ENCODE data around the gene WWOX.

The WWOX gene

DNA sequence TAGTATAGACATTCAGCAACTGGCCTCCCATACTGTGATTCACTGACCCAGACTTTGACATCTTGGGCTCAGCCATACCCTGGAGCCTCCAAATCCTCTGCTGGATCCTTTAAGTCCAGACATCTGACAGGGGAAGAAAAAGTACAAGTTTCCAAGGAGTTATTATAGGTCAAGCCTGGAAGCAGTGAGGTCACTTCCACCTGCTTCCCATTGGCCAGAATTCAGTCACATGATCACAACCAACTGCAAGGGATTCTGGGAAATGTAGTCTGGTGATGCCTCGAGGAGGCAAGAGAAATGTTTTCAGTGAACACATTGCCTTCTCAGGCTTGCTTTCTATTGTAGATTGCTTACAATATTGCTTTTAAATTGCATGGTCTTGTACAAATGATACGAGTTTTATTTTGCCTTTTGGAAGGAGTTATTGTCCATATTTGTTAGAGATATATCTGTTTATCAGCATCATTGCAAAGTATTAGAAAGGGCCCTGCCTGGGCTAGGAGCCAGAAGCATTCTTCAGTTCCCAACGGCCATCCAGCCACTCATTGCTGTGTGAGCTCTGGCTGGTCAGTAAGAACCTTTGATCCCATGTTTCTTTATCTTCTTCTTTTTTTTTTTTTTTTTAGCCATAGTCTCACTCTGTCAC is 696.9 kb downstream of the WWOX start:
- H3K27me3 ChIP-seq (ENCODE audit: control insufficient read depth in 2 of 2, insufficient read depth in 2 of 2, low read length in 2 of 2): no peaks in the 10 kb centered on the region
- H3K4me1 ChIP-seq (ENCODE audit: control insufficient read depth in 2 of 2, insufficient read depth in 2 of 2, low read length in 2 of 2): no peaks in the 10 kb centered on the region
- no peaks in the 10 kb centered on the region for H3K9me3 ChIP-seq (ENCODE audit: control insufficient read depth in 2 of 2, low read length in 2 of 2)
- peak overlapping the region in 1 of 2 donors; percentile 37 for H3K4me3 ChIP-seq (ENCODE audit: low read length in 2 of 2)
- no peaks in the 10 kb centered on the region for H3K36me3 ChIP-seq (ENCODE audit: control insufficient read depth in 2 of 2, insufficient read depth in 2 of 2, low read length in 2 of 2)
- H3K27ac ChIP-seq (ENCODE audit: low read depth in 2 of 2, low read length in 2 of 2): no peak overlapping the region
- no peak overlapping the region for H3K9ac ChIP-seq (ENCODE audit: low read depth in 1 of 2, low read length in 2 of 2)

DNA sequence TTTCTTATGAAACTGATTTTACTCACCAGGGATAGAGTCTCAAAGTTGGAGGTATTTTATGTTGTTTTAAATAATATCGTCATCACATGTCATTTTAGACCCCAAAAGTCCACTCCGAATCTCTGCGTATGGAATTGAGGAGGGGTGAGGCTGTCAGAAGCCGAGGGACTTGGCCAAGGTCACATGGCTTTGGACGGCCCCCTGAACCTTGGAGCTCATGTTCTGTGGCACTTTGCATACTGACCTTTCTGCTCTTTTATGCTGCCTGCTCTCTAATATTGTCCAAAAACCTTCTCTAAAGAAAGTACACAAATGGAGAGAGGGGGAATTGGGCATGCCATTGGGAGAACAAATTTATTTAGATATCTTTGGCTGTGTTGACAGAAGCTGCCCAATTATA is 700.0 kb downstream of the WWOX start:
- H3K27me3 ChIP-seq (ENCODE audit: control insufficient read depth in 2 of 2, insufficient read depth in 2 of 2, low read length in 2 of 2): no peaks in the 10 kb centered on the region
- no peak overlapping the region for H3K4me3 ChIP-seq (ENCODE audit: low read length in 2 of 2)
- no peak overlapping the region for H3K27ac ChIP-seq (ENCODE audit: low read depth in 2 of 2, low read length in 2 of 2)
- H3K36me3 ChIP-seq (ENCODE audit: control insufficient read depth in 2 of 2, insufficient read depth in 2 of 2, low read length in 2 of 2): no peaks in the 10 kb centered on the region
- no peaks in the 10 kb centered on the region for H3K4me1 ChIP-seq (ENCODE audit: control insufficient read depth in 2 of 2, insufficient read depth in 2 of 2, low read length in 2 of 2)
- no peaks in the 10 kb centered on the region for H3K9me3 ChIP-seq (ENCODE audit: control insufficient read depth in 2 of 2, low read length in 2 of 2)
- no peak overlapping the region for H3K9ac ChIP-seq (ENCODE audit: low read depth in 1 of 2, low read length in 2 of 2)

DNA sequence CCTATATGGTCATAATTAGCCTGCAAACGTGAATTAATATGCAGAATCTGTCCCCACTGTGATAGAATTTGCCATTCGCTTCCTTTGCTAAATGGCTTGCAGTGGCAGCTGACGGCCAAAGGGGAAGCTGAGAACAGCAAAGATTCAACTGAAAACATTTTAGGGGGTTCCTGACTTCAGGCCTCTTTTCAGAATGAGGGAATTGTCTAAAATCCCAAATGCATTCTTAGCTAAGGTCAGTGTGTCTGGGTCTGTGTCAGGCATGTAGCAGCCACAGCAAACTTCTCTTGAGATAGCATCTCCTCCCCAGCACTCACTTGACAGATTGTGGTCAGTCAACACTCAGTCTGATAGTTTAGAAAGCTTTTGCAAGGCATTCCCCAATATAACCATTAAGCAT is 701.1 kb downstream of the WWOX start:
- H3K9me3 ChIP-seq (ENCODE audit: control insufficient read depth in 2 of 2, low read length in 2 of 2): no peaks in the 10 kb centered on the region
- no peak overlapping the region for H3K27ac ChIP-seq (ENCODE audit: low read depth in 2 of 2, low read length in 2 of 2)
- no peak overlapping the region for H3K4me3 ChIP-seq (ENCODE audit: low read length in 2 of 2)
- H3K36me3 ChIP-seq (ENCODE audit: control insufficient read depth in 2 of 2, insufficient read depth in 2 of 2, low read length in 2 of 2): no peaks in the 10 kb centered on the region
- H3K27me3 ChIP-seq (ENCODE audit: control insufficient read depth in 2 of 2, insufficient read depth in 2 of 2, low read length in 2 of 2): no peaks in the 10 kb centered on the region
- no peaks in the 10 kb centered on the region for H3K4me1 ChIP-seq (ENCODE audit: control insufficient read depth in 2 of 2, insufficient read depth in 2 of 2, low read length in 2 of 2)
- H3K9ac ChIP-seq (ENCODE audit: low read depth in 1 of 2, low read length in 2 of 2): no peak overlapping the region

DNA sequence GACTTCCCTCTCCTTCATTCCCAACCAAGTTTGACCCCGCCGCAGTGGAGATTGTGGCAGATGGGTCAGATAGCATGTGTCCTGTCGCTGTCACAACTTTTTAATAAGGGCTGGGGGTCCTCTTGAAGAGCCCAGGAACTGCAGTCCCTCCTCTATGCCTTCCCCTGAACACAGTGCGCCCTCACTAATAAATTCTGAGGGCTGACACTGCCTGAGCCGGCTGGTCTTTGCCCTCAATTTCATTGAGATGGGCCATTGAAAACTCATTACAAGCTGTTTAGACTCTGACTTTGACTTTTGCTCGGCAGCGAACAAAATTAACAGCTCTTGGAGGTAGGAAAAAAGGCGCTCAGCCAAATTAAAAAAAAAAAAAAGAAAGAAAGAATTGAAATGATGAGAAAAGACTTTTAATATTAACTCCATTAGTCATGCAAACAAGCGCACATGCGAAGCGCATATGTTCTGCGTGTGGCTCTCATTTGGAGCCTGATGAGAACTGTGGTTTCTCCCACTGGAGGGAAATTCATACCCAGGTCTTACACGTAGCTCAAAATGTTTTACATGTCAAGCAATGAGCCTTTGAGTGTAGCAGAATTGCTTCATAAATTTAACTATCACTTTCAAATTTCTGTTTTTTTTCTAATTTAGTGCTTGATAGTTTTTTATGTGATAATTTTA is 704.7 kb downstream of the WWOX start:
- no peaks in the 10 kb centered on the region for H3K27me3 ChIP-seq (ENCODE audit: control insufficient read depth in 2 of 2, insufficient read depth in 2 of 2, low read length in 2 of 2)
- H3K4me1 ChIP-seq (ENCODE audit: control insufficient read depth in 2 of 2, insufficient read depth in 2 of 2, low read length in 2 of 2): no peaks in the 10 kb centered on the region
- no peaks in the 10 kb centered on the region for H3K36me3 ChIP-seq (ENCODE audit: control insufficient read depth in 2 of 2, insufficient read depth in 2 of 2, low read length in 2 of 2)
- H3K9me3 ChIP-seq (ENCODE audit: control insufficient read depth in 2 of 2, low read length in 2 of 2): no peaks in the 10 kb centered on the region
- H3K9ac ChIP-seq (ENCODE audit: low read depth in 1 of 2, low read length in 2 of 2): no peak overlapping the region
- no peak overlapping the region for H3K27ac ChIP-seq (ENCODE audit: low read depth in 2 of 2, low read length in 2 of 2)
- no peak overlapping the region for H3K4me3 ChIP-seq (ENCODE audit: low read length in 2 of 2)

DNA sequence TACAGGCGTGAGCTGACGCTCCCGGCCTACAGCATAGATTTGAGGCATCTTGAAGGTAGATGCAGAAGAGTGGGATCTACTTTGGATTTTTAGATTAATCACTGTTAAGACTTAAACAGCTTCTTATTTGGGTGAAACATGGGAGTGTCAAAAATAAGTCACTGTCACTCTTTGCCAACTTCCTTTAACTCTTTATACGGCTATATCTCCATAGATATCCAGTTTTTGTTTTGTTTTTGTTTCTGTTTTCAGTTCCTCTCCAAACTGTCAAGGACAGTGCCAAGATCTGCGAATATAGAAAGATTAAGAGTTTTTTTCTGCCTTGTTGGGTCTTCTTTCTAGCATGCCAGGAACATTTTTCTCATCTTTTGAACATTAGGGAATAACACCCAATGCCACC is 706.1 kb downstream of the WWOX start:
- Histone ChIP-seq H3K4me3 (ENCODE audit: low read length in 2 of 2) (no peak overlapping the region), H3K4me1 (ENCODE audit: control insufficient read depth in 2 of 2, insufficient read depth in 2 of 2, low read length in 2 of 2) (no peaks in the 10 kb centered on the region), H3K36me3 (ENCODE audit: control insufficient read depth in 2 of 2, insufficient read depth in 2 of 2, low read length in 2 of 2) (no peaks in the 10 kb centered on the region), H3K27ac (ENCODE audit: low read depth in 2 of 2, low read length in 2 of 2) (no peak overlapping the region), H3K9me3 (ENCODE audit: control insufficient read depth in 2 of 2, low read length in 2 of 2) (no peaks in the 10 kb centered on the region), H3K27me3 (ENCODE audit: control insufficient read depth in 2 of 2, insufficient read depth in 2 of 2, low read length in 2 of 2) (no peaks in the 10 kb centered on the region), H3K9ac (ENCODE audit: low read depth in 1 of 2, low read length in 2 of 2) (no peak overlapping the region)

DNA sequence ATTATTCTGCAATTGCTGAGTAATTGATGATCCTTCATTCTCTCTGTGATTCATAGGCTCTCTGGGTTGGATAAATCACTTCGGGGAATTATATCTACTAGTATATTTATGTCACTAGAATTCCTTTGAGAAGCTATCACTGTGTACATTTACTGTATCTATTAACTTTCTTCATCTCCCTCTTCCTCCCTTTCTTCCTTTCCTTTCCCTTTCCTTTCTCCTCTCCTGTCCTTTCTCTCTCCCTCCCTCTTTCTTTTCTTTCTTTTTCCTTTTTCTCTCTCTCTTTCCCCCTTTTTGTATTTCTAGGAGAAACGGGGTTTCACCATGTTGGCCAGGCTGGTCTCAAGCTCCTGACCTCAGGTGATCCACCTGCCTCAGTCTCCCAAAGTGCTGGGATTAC is 711.8 kb downstream of the WWOX start:
- H3K36me3 ChIP-seq (ENCODE audit: control insufficient read depth in 2 of 2, insufficient read depth in 2 of 2, low read length in 2 of 2): no peaks in the 10 kb centered on the region
- H3K27ac ChIP-seq (ENCODE audit: low read depth in 2 of 2, low read length in 2 of 2): no peak overlapping the region
- no peak overlapping the region for H3K4me3 ChIP-seq (ENCODE audit: low read length in 2 of 2)
- no peaks in the 10 kb centered on the region for H3K9me3 ChIP-seq (ENCODE audit: control insufficient read depth in 2 of 2, low read length in 2 of 2)
- H3K9ac ChIP-seq (ENCODE audit: low read depth in 1 of 2, low read length in 2 of 2): no peak overlapping the region
- no peaks in the 10 kb centered on the region for H3K27me3 ChIP-seq (ENCODE audit: control insufficient read depth in 2 of 2, insufficient read depth in 2 of 2, low read length in 2 of 2)
- H3K4me1 ChIP-seq (ENCODE audit: control insufficient read depth in 2 of 2, insufficient read depth in 2 of 2, low read length in 2 of 2): no peaks in the 10 kb centered on the region

DNA sequence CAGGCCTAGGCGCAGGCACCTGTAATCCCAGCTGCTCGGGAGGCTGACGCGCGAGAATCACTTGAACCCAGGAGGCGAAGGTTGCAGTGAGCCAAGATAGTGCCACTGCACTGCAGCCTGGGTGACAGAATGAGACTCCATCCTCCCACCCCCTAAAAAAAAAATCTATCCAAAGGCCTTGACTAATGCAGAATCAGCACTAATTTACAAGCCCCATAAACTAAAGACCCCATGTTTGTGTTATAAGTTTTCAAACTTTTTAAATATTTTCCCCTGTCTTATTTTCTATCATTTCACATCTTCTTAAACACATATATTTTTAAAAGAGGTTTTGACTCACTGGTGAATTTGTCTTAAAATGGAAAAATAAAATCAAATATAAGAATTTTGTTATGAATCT is 713.1 kb downstream of the WWOX start:
- Histone ChIP-seq H3K27ac (ENCODE audit: low read depth in 2 of 2, low read length in 2 of 2) (no peak overlapping the region), H3K9ac (ENCODE audit: low read depth in 1 of 2, low read length in 2 of 2) (no peak overlapping the region), H3K4me1 (ENCODE audit: control insufficient read depth in 2 of 2, insufficient read depth in 2 of 2, low read length in 2 of 2) (no peaks in the 10 kb centered on the region), H3K27me3 (ENCODE audit: control insufficient read depth in 2 of 2, insufficient read depth in 2 of 2, low read length in 2 of 2) (no peaks in the 10 kb centered on the region), H3K9me3 (ENCODE audit: control insufficient read depth in 2 of 2, low read length in 2 of 2) (no peaks in the 10 kb centered on the region), H3K36me3 (ENCODE audit: control insufficient read depth in 2 of 2, insufficient read depth in 2 of 2, low read length in 2 of 2) (no peaks in the 10 kb centered on the region), H3K4me3 (ENCODE audit: low read length in 2 of 2) (no peak overlapping the region)

DNA sequence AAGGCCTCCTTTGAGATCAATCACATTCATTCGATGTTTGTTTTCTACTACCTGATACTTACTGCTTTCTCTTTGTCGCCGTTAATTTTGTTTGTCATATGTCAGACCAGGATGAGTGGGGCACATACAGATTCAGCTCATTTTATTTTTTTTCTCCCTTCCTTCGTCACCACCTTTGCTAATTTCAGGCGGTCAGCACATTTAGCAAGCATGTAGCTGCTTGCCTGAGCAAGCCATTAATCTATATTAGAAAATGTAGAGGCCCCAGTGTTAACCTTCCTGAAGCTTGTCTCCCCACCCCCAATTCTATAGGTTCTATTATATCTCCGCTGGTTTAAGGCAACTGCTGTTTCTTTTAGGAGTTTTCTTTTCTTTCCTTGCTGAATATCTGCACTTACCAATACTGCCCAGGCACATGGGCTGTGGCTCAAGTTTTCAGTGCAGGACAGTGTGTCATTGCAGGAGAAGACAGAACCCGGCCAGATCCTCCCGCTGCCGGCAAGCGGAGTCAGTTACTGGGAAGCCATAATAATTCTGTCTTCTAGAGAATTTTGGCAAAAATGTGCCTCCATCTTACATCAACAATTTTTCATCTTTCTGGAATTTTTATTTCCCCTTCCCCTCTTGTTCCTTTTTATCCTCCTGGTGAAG is 714.3 kb downstream of the WWOX start:
- no peaks in the 10 kb centered on the region for H3K4me1 ChIP-seq (ENCODE audit: control insufficient read depth in 2 of 2, insufficient read depth in 2 of 2, low read length in 2 of 2)
- H3K4me3 ChIP-seq (ENCODE audit: low read length in 2 of 2): no peak overlapping the region
- H3K9me3 ChIP-seq (ENCODE audit: control insufficient read depth in 2 of 2, low read length in 2 of 2): no peaks in the 10 kb centered on the region
- H3K9ac ChIP-seq (ENCODE audit: low read depth in 1 of 2, low read length in 2 of 2): no peak overlapping the region
- no peaks in the 10 kb centered on the region for H3K36me3 ChIP-seq (ENCODE audit: control insufficient read depth in 2 of 2, insufficient read depth in 2 of 2, low read length in 2 of 2)
- H3K27ac ChIP-seq (ENCODE audit: low read depth in 2 of 2, low read length in 2 of 2): no peak overlapping the region
- no peaks in the 10 kb centered on the region for H3K27me3 ChIP-seq (ENCODE audit: control insufficient read depth in 2 of 2, insufficient read depth in 2 of 2, low read length in 2 of 2)

DNA sequence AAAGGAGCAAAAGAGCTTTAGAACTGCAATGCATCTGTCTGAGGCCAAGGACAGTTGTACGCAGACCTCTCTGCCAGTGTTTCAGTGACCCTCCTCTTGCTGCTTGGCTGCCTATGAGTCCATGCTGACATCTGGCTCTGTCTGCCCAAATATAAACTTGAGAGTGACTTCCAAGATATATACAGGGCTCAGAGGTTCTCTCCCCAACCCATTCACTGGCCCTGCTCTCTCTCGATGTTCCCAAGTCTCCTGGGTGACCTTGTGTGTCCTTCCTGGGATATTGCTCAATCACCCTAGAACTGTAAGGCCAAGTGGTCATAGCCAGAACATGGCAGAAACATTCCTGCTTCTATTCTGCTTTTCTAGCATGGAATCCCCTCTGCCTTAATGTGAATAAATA is 716.3 kb downstream of the WWOX start:
- no peaks in the 10 kb centered on the region for H3K9me3 ChIP-seq (ENCODE audit: control insufficient read depth in 2 of 2, low read length in 2 of 2)
- H3K9ac ChIP-seq (ENCODE audit: low read depth in 1 of 2, low read length in 2 of 2): no peak overlapping the region
- no peak overlapping the region for H3K4me3 ChIP-seq (ENCODE audit: low read length in 2 of 2)
- H3K4me1 ChIP-seq (ENCODE audit: control insufficient read depth in 2 of 2, insufficient read depth in 2 of 2, low read length in 2 of 2): no peaks in the 10 kb centered on the region
- no peaks in the 10 kb centered on the region for H3K27me3 ChIP-seq (ENCODE audit: control insufficient read depth in 2 of 2, insufficient read depth in 2 of 2, low read length in 2 of 2)
- peak overlapping the region in 1 of 2 donors; percentile 20 for H3K27ac ChIP-seq (ENCODE audit: low read depth in 2 of 2, low read length in 2 of 2)
- H3K36me3 ChIP-seq (ENCODE audit: control insufficient read depth in 2 of 2, insufficient read depth in 2 of 2, low read length in 2 of 2): no peaks in the 10 kb centered on the region

DNA sequence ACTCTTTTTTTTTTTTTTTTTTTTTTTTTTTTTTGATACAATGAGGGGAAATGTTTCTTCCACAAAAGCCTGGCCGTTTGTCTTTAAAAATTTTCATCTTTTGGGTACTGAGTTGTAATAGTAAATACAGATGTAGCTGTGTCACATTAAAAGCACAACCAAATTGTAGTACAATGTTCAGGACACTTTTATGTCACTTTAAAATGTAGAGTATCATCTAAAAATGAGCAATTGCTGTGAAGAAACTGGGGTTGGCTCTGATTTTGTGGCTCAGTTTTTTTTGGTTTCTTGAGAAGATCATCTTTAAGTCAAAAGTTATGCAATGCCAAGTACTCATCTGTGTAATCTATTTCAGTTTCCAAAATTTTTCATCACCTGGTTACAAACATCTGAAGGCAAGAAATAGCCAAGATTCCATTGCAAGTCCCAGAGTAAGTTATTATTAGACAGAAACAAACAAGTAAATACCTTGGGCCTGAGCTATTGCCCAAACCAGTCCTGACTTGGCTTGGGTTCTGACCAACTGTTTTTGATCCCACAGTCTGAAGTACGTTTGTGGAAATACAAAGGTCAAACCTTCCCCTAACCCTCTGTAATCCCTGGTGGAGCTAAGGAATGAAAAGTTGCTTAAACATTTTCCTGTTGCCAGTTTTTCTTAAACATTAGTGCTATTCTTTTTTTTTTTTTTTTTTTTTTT is 717.2 kb downstream of the WWOX start:
- Histone ChIP-seq H3K27me3 (ENCODE audit: control insufficient read depth in 2 of 2, insufficient read depth in 2 of 2, low read length in 2 of 2) (no peaks in the 10 kb centered on the region), H3K36me3 (ENCODE audit: control insufficient read depth in 2 of 2, insufficient read depth in 2 of 2, low read length in 2 of 2) (no peaks in the 10 kb centered on the region), H3K9ac (ENCODE audit: low read depth in 1 of 2, low read length in 2 of 2) (no peak overlapping the region), H3K4me1 (ENCODE audit: control insufficient read depth in 2 of 2, insufficient read depth in 2 of 2, low read length in 2 of 2) (no peaks in the 10 kb centered on the region), H3K27ac (ENCODE audit: low read depth in 2 of 2, low read length in 2 of 2) (no peak overlapping the region), H3K4me3 (ENCODE audit: low read length in 2 of 2) (no peak overlapping the region), H3K9me3 (ENCODE audit: control insufficient read depth in 2 of 2, low read length in 2 of 2) (no peaks in the 10 kb centered on the region)

All from mucosa of rectum (tissue), 2 donors.